PC-3 (cell line): ENCODE measurements around the gene GNA15.

Experiments used
- CTCF ChIP-seq: fragments of 300-600 bp; sonication (generic); conservative IDR thresholded peaks from 2 replicates; pipeline ENCODE4 v1.5.1; 2017; ENCODE audit warnings: antibody characterized with exemption, low read depth, mild to moderate bottlenecking, low read length
- EZH2phosphoT487 ChIP-seq: fragments of 300-600 bp; sonication (generic); IDR thresholded peaks from 2 replicates; pipeline ENCODE4 v1.6.1; 2018; ENCODE audit warnings: mild to moderate bottlenecking, antibody characterized with exemption, low read length, borderline replicate concordance

DNA sequence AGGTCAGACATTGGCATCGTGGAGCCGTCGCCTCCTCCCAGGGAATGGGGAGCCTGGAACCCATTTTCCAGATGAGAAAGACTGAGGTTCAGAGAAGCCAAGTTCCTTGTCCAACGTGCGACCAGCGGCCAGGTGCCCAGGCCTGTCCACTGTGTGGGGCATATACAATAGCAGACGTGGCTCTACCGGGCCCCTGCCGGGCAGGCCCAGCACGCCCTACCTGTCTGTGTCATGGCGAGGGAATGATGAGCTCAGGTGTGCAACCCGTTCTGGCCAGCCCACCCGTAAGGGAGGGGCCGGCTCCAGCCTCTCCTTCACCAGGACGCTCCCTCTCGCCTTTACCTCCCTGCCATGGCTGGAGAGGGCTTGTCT, 837 bp downstream of the GNA15 start:
- TF ChIP-seq CTCF (no peak), EZH2phosphoT487 (no peak)
